ENCODE results near the gene COP1. TPM values are rescaled to one million over a fixed set of nuclear protein-coding genes. Genes with fewer than 3 reads are reported as not detected.

COP1 gene
- total RNA-seq, 1 donor from 2014 or later = 70.0 TPM

- DNase-seq (ENCODE audit: low read depth) = peak; percentile 90
- Histone ChIP-seq H3K4me3 (ENCODE audit: low read depth, low read length) (no peak overlapping the region), H3K36me3 (ENCODE audit: control insufficient read depth, insufficient read depth, low read length) (peaks cover 2% of the 10 kb centered on the region), H3K27me3 (ENCODE audit: control insufficient read depth, insufficient read depth, low read length) (no peaks in the 10 kb centered on the region)
- no peak for FAIRE-seq
- TF ChIP-seq CTCF (IDR thresholded peaks at IDR 0.05; ENCODE audit: insufficient read depth, low read length, severe bottlenecking) = no peak
Measured at GRCh38 chr1:176111835-176112234, 95.3 kb downstream of the COP1 start.

- no peak for TF ChIP-seq CTCF (IDR thresholded peaks at IDR 0.05; ENCODE audit: insufficient read depth, low read length, severe bottlenecking)
- FAIRE-seq = no peak
Measured at GRCh38 chr1:176110203-176110602, 96.9 kb downstream of the COP1 start.

GRCh38 chr1:176102768-176103350 lies 104.2 kb downstream of the COP1 start:
- TF ChIP-seq CTCF (IDR thresholded peaks at IDR 0.05; ENCODE audit: insufficient read depth, low read length, severe bottlenecking) = no peak
- peaks cover 2% of the 10 kb centered on the region for H3K36me3 ChIP-seq (ENCODE audit: control insufficient read depth, insufficient read depth, low read length)
- FAIRE-seq = no peak

More at GRCh38 chr1:176110203-176110602, 96.9 kb downstream of the COP1 start:
- no peaks in the 10 kb centered on the region for H3K27me3 ChIP-seq (ENCODE audit: control insufficient read depth, insufficient read depth, low read length)
- no peaks in the 10 kb centered on the region for H3K36me3 ChIP-seq (ENCODE audit: control insufficient read depth, insufficient read depth, low read length)
- H3K4me3 ChIP-seq (ENCODE audit: low read depth, low read length) = no peak overlapping the region
- no peak for DNase-seq (ENCODE audit: low read depth)

DNA sequence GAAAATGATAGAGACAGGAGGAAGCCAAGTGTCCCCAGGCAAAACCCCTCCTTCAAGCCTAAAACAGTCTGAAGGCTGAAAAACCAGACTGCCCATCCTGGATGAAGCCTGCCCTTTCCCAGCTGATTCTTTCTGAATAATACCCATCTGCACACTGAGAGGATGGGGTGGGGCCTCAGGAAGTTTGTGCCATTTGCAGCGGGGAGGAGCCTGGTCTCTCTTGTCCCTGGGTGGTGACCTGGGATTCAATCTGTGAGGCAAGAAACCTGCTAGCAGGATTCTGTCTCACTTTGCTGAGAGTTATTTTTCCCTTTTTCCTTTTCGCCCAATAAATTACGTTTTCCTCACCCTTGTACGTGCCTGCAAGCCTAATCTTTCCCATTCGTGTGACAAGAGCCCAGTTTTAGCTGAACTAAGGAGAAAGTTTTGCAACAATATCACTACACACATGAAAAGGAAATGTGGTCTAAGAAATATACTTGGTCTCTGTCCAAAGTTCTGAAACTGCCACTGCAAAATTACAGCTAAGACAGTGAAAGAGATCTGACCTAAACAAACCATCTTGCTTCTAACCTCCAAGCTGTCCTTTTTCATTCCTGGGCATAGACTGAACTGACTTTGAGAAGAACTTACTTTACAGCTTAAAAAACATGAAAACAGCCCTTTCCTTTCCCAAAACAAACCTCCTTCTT lies 105.0 kb downstream of the COP1 start:
- FAIRE-seq (no peak), DNase-seq (ENCODE audit: low read depth) (no peak)
- H3K27me3 ChIP-seq (ENCODE audit: control insufficient read depth, insufficient read depth, low read length) = no peaks in the 10 kb centered on the region
- peaks cover 2% of the 10 kb centered on the region for H3K36me3 ChIP-seq (ENCODE audit: control insufficient read depth, insufficient read depth, low read length)
- no peak for TF ChIP-seq CTCF (IDR thresholded peaks at IDR 0.05; ENCODE audit: insufficient read depth, low read length, severe bottlenecking)
- no peak overlapping the region for H3K4me3 ChIP-seq (ENCODE audit: low read depth, low read length)

More at GRCh38 chr1:176102768-176103350, 104.2 kb downstream of the COP1 start:
- H3K4me3 ChIP-seq (ENCODE audit: low read depth, low read length) = no peak overlapping the region
- no peaks in the 10 kb centered on the region for H3K27me3 ChIP-seq (ENCODE audit: control insufficient read depth, insufficient read depth, low read length)
- peak; percentile 5 for DNase-seq (ENCODE audit: low read depth)

DNA sequence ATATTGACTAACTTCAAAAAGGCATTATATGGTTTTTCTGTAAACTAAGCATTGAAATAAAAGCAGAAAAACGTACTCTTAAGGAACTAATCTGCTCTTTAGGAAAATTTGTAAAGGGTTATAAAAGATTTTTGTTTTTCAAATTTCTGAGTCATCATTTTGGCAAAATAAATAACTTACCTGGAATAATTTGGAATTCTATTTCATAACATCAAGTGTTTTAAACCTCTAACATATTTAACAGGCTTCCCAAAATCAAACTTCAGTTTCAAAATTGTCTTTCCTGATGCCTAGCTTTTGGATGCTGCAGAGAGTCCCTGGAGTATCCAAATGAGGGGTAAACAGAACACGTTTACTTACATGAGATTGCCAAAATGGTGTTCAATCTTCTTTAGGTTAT lies 108.5 kb downstream of the COP1 start:
- FAIRE-seq (no peak), DNase-seq (ENCODE audit: low read depth) (no peak)
- Histone ChIP-seq H3K36me3 (ENCODE audit: control insufficient read depth, insufficient read depth, low read length) (peaks cover 3% of the 10 kb centered on the region), H3K27me3 (ENCODE audit: control insufficient read depth, insufficient read depth, low read length) (no peaks in the 10 kb centered on the region), H3K4me3 (ENCODE audit: low read depth, low read length) (no peak overlapping the region)
- no peak for TF ChIP-seq CTCF (IDR thresholded peaks at IDR 0.05; ENCODE audit: insufficient read depth, low read length, severe bottlenecking)
